Measurements from ENCODE around the gene C6orf47.
A peak's percentile ranks its signal among the peaks of the same experiment; 100 is the strongest.

The C6orf47 gene

GRCh38 chr6:31641370-31641769, 19.2 kb downstream of the C6orf47 start:
- FAIRE-seq (no peak), DNase-seq (ENCODE audit: insufficient read length) (no peak)
- no peak for TF ChIP-seq POLR2A (IDR thresholded peaks at IDR 0.05; ENCODE audit: low read depth, low read length)
- TF ChIP-seq POLR2AphosphoS5 (IDR thresholded peaks at IDR 0.05; ENCODE audit: low read depth, low read length): no peak
- TF ChIP-seq TAF1 (IDR thresholded peaks at IDR 0.05; ENCODE audit: borderline replicate concordance, low read depth, low read length): no peak

GRCh38 chr6:31640612-31641011, 20.0 kb downstream of the C6orf47 start:
- TF ChIP-seq POLR2A (IDR thresholded peaks at IDR 0.05; ENCODE audit: low read depth, low read length) (no peak), TAF1 (IDR thresholded peaks at IDR 0.05; ENCODE audit: borderline replicate concordance, low read depth, low read length) (no peak), POLR2AphosphoS5 (IDR thresholded peaks at IDR 0.05; ENCODE audit: low read depth, low read length) (no peak)
- DNase-seq (ENCODE audit: insufficient read length) (no peak), FAIRE-seq (no peak)

GRCh38 chr6:31639449-31639861, 21.1 kb downstream of the C6orf47 start:
- FAIRE-seq: no peak
- no peak for DNase-seq (ENCODE audit: insufficient read length)
- TF ChIP-seq TAF1 (IDR thresholded peaks at IDR 0.05; ENCODE audit: borderline replicate concordance, low read depth, low read length) (no peak), POLR2AphosphoS5 (IDR thresholded peaks at IDR 0.05; ENCODE audit: low read depth, low read length) (no peak; the same call in 1 of the 2 replicates), POLR2A (IDR thresholded peaks at IDR 0.05; ENCODE audit: low read depth, low read length) (0 out of 2 replicates have a peak, but pooled peaks have one; percentile 21)

GRCh38 chr6:31639043-31639442, 21.5 kb downstream of the C6orf47 start:
- no peak for DNase-seq (ENCODE audit: insufficient read length)
- no peak for FAIRE-seq
- TF ChIP-seq TAF1 (IDR thresholded peaks at IDR 0.05; ENCODE audit: borderline replicate concordance, low read depth, low read length): no peak
- peak; percentile 49; the same call in 1 of the 2 replicates for TF ChIP-seq POLR2A (IDR thresholded peaks at IDR 0.05; ENCODE audit: low read depth, low read length)
- TF ChIP-seq POLR2AphosphoS5 (IDR thresholded peaks at IDR 0.05; ENCODE audit: low read depth, low read length): peak; percentile 81

GRCh38 chr6:31636698-31637596, 23.6 kb downstream of the C6orf47 start:
- no peak for FAIRE-seq
- DNase-seq (ENCODE audit: insufficient read length): no peak
- no peak for TF ChIP-seq POLR2A (IDR thresholded peaks at IDR 0.05; ENCODE audit: low read depth, low read length)

- no peak for FAIRE-seq
- no peak for DNase-seq (ENCODE audit: insufficient read length)
- TF ChIP-seq POLR2AphosphoS5 (IDR thresholded peaks at IDR 0.05; ENCODE audit: low read depth, low read length) (no peak), POLR2A (IDR thresholded peaks at IDR 0.05; ENCODE audit: low read depth, low read length) (no peak), TAF1 (IDR thresholded peaks at IDR 0.05; ENCODE audit: borderline replicate concordance, low read depth, low read length) (no peak)
These were observed 25.5 kb downstream of the C6orf47 start for GRCh38 chr6:31634969-31635575.

GRCh38 chr6:31634131-31634530, 26.4 kb downstream of the C6orf47 start:
- no peak for FAIRE-seq
- no peak for DNase-seq (ENCODE audit: insufficient read length)
- TF ChIP-seq TAF1 (IDR thresholded peaks at IDR 0.05; ENCODE audit: borderline replicate concordance, low read depth, low read length): no peak
- no peak for TF ChIP-seq POLR2A (IDR thresholded peaks at IDR 0.05; ENCODE audit: low read depth, low read length)
- no peak for TF ChIP-seq POLR2AphosphoS5 (IDR thresholded peaks at IDR 0.05; ENCODE audit: low read depth, low read length)

GRCh38 chr6:31633447-31633846, 27.1 kb downstream of the C6orf47 start:
- DNase-seq (ENCODE audit: insufficient read length): no peak
- TF ChIP-seq POLR2AphosphoS5 (IDR thresholded peaks at IDR 0.05; ENCODE audit: low read depth, low read length): no peak; the same call in 1 of the 2 replicates
- TF ChIP-seq TAF1 (IDR thresholded peaks at IDR 0.05; ENCODE audit: borderline replicate concordance, low read depth, low read length): no peak
- TF ChIP-seq POLR2A (IDR thresholded peaks at IDR 0.05; ENCODE audit: low read depth, low read length): no peak
- no peak for FAIRE-seq

- FAIRE-seq: no peak
- TF ChIP-seq POLR2A (IDR thresholded peaks at IDR 0.05; ENCODE audit: low read depth, low read length): peak; percentile 55
- peak; percentile 69 for TF ChIP-seq POLR2AphosphoS5 (IDR thresholded peaks at IDR 0.05; ENCODE audit: low read depth, low read length)
- no peak for TF ChIP-seq TAF1 (IDR thresholded peaks at IDR 0.05; ENCODE audit: borderline replicate concordance, low read depth, low read length)
- no peak for DNase-seq (ENCODE audit: insufficient read length)
These were observed 28.2 kb downstream of the C6orf47 start for GRCh38 chr6:31632279-31632946.

GRCh38 chr6:31631681-31632278, 28.8 kb downstream of the C6orf47 start:
- TF ChIP-seq POLR2AphosphoS5 (IDR thresholded peaks at IDR 0.05; ENCODE audit: low read depth, low read length) (peak; percentile 62; the same call in 1 of the 2 replicates), POLR2A (IDR thresholded peaks at IDR 0.05; ENCODE audit: low read depth, low read length) (peak; percentile 12; the same call in 1 of the 2 replicates), TAF1 (IDR thresholded peaks at IDR 0.05; ENCODE audit: borderline replicate concordance, low read depth, low read length) (no peak)
- FAIRE-seq (no peak), DNase-seq (ENCODE audit: insufficient read length) (no peak)

- FAIRE-seq: no peak
- DNase-seq (ENCODE audit: insufficient read length): no peak
- TF ChIP-seq POLR2AphosphoS5 (IDR thresholded peaks at IDR 0.05; ENCODE audit: low read depth, low read length): no peak
- TF ChIP-seq POLR2A (IDR thresholded peaks at IDR 0.05; ENCODE audit: low read depth, low read length): no peak
- no peak for TF ChIP-seq TAF1 (IDR thresholded peaks at IDR 0.05; ENCODE audit: borderline replicate concordance, low read depth, low read length)
These were observed 29.4 kb downstream of the C6orf47 start for GRCh38 chr6:31631209-31631608.

Measured in GM12892 (cell line).